ENCODE measurements around the gene ZNF66.

DNA sequence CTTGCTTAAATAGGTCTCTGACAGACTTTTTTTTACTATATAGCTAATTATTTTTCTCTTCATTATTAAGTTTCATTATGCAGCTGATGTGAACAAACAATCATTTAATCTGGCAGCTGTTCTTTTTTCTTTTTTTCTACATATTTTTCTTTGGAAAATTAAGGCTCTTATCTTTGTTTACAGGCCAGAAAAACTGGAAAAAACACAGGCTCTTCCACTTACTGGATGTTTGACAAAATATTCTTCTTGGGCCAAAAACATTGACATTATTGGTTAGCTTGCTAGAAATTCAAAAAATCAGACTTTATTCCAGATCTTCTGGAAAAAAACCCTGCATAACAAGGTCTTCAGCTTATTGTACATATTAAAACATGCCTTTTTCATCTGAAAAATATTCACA lies 15.7 kb downstream of the ZNF66 start:
- TF ChIP-seq, protein P1, sequence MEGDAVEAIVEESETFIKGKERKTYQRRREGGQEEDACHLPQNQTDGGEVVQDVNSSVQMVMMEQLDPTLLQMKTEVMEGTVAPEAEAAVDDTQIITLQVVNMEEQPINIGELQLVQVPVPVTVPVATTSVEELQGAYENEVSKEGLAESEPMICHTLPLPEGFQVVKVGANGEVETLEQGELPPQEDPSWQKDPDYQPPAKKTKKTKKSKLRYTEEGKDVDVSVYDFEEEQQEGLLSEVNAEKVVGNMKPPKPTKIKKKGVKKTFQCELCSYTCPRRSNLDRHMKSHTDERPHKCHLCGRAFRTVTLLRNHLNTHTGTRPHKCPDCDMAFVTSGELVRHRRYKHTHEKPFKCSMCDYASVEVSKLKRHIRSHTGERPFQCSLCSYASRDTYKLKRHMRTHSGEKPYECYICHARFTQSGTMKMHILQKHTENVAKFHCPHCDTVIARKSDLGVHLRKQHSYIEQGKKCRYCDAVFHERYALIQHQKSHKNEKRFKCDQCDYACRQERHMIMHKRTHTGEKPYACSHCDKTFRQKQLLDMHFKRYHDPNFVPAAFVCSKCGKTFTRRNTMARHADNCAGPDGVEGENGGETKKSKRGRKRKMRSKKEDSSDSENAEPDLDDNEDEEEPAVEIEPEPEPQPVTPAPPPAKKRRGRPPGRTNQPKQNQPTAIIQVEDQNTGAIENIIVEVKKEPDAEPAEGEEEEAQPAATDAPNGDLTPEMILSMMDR (conservative IDR thresholded peaks at IDR 0.05; ENCODE audit: low read length) = no peak
- no peak for TF ChIP-seq EZH2phosphoT487 (IDR thresholded peaks at IDR 0.05; ENCODE audit: borderline replicate concordance)
